Natural killer cell (primary cell): Measurements from ENCODE around the gene ELFN1. TPM values are rescaled to one million over a fixed set of nuclear protein-coding genes. Genes with fewer than 3 reads are reported as not detected.

Source experiments
- ATAC-seq, 3 donors: fragments of 150-1000 bp in 2 of 3; fragments of 200-7000 bp in 1 of 3; cut with Tn5 transposase; 1 replicate in 1 of 3; 2 replicates in 2 of 3; pipeline ENCODE4 v1.10.0; 2021; ENCODE audit warnings: mild to moderate bottlenecking in 2 of 3, moderate library complexity in 2 of 3
- DNase-seq, 2 donors: peaks; one replicate each; pipeline versions ENCODE4 v3.0.0 to v3.0.0-alpha.2; 2013 to 2021; ENCODE audit warnings: mixed read lengths in 1 of 2
- H3K27ac ChIP-seq: one replicate; pipeline ENCODE4 v1.5.1; 2013; ENCODE audit warnings: mild to moderate bottlenecking, low read length
- H3K27me3 ChIP-seq: one replicate; pipeline ENCODE4 v1.6.1; 2013; ENCODE audit warnings: low read length; ENCODE audit not compliant: control insufficient read depth, insufficient read depth
- H3K36me3 ChIP-seq: one replicate; pipeline ENCODE4 v1.6.1; 2013; ENCODE audit warnings: low read length; ENCODE audit not compliant: control insufficient read depth, insufficient read depth
- H3K4me1 ChIP-seq: one replicate; pipeline ENCODE4 v1.6.1; 2013; ENCODE audit warnings: low read length; ENCODE audit not compliant: control insufficient read depth, insufficient read depth
- H3K4me3 ChIP-seq: one replicate; pipeline ENCODE4 v1.5.1; 2013; ENCODE audit warnings: low read length
- H3K9me3 ChIP-seq: one replicate; pipeline ENCODE4 v1.6.1; 2013; ENCODE audit warnings: low read length; ENCODE audit not compliant: control insufficient read depth, insufficient read depth
- H3K27ac Mint-ChIP-seq, 2 donors: one replicate each; pipeline ENCODE4 v1.8.0; 2022; ENCODE audit warnings: mild to moderate bottlenecking in 2 of 2, mixed read lengths in 2 of 2, moderate library complexity in 1 of 2
- H3K27me3 Mint-ChIP-seq, 2 donors: one replicate each; pipeline ENCODE4 v1.8.0; 2022; ENCODE audit warnings: low read depth in 2 of 2, mixed read lengths in 2 of 2
- H3K36me3 Mint-ChIP-seq: one replicate; pipeline ENCODE4 v1.8.0; 2022; ENCODE audit warnings: mixed read lengths
- H3K4me1 Mint-ChIP-seq, 2 donors: one replicate each; pipeline ENCODE4 v1.8.0; 2022; ENCODE audit warnings: mixed read lengths in 2 of 2
- H3K4me3 Mint-ChIP-seq: one replicate; pipeline ENCODE4 v1.8.0; 2022; ENCODE audit warnings: mild to moderate bottlenecking, moderate library complexity, mixed read lengths
- H3K9me3 Mint-ChIP-seq, 2 donors: one replicate each; pipeline ENCODE4 v1.8.0; 2022; ENCODE audit warnings: mixed read lengths in 2 of 2
- WGBS: methylation state at CpG from one replicate; pipeline ENCODE4 v1.1.7; 2013; ENCODE audit warnings: missing lambda C conversion rate; ENCODE audit not compliant: insufficient coverage; 5-methylcytosine and 5-hydroxymethylcytosine counted together
- intact Hi-C: fragments of 100-400 bp; cut with micrococcal nuclease; formaldehyde crosslinking; loops from one replicate; pipeline ENCODE4 v1.14.2; 2022
- total RNA-seq, 4 donors: library from RNA; stranded (reverse); fragments of 120-200 nt in 1 of 4; gene quantifications; one replicate each; pipeline versions ENCODE4 v1.2.3 to v1.2.4, GENCODE V29; 2013 to 2022
- TF ChIP-seq, protein P1 (sequence below): fragments of 200-600 bp; IDR thresholded peaks from one replicate; pipeline ENCODE4 v1.8.0; 2022; ENCODE audit warnings: antibody characterized with exemption

ELFN1 gene
- total RNA-seq, 3 donors from 2014 or later (not counting 1 experiment from before 2014, with no cell fraction given), result 0.30 to 0.45 TPM; not detected in 1

DNA sequence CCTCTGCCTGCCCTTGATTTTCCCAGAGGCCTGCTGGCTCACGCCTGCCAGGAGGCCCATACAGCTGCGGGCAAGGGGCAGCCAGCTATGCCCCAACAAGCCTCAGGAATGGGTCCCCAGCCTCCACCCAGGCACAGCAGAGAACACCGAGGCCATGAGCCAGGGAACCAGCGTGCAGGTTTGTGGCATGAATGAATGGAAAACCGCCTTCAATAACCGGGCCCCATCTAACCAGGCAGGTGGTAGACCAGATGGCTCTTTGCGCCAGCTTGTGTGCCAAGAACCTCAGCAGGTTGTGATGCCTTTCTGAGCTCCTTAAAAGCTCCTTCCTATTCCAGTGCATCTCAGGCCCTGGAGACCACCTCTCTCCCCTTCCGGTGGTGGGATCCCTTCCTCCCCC, 50.2 kb downstream of the ELFN1 start:
- H3K36me3 ChIP-seq, result no peaks in the 10 kb centered on the region
- WGBS, result 91% methylated on average over 8 of the region's 8 CpGs
- no peaks in the 10 kb centered on the region for H3K4me1 ChIP-seq

GRCh38 chr7:1721047-1721690, 51.1 kb downstream of the ELFN1 start:
- Histone ChIP-seq H3K27me3 (no peaks in the 10 kb centered on the region), H3K4me3 (no peak overlapping the region), H3K9me3 (no peaks in the 10 kb centered on the region), H3K4me1 (no peaks in the 10 kb centered on the region), H3K36me3 (no peaks in the 10 kb centered on the region), H3K27ac (no peak overlapping the region)
- no peak overlapping the region for H3K4me3 Mint-ChIP-seq
- intact Hi-C loops, result no loop called here
- H3K27me3 Mint-ChIP-seq, result peaks cover 0 to 15% of the 10 kb centered on the region in 2 donors
- H3K27ac Mint-ChIP-seq, result no peak overlapping the region
- 86% methylated on average over 14 of the region's 14 CpGs for WGBS
- H3K4me1 Mint-ChIP-seq, result no peaks in the 10 kb centered on the region
- no peak for ATAC-seq
- no peaks in the 10 kb centered on the region for H3K36me3 Mint-ChIP-seq
- H3K9me3 Mint-ChIP-seq, result no peaks in the 10 kb centered on the region
- TF ChIP-seq, protein P1, sequence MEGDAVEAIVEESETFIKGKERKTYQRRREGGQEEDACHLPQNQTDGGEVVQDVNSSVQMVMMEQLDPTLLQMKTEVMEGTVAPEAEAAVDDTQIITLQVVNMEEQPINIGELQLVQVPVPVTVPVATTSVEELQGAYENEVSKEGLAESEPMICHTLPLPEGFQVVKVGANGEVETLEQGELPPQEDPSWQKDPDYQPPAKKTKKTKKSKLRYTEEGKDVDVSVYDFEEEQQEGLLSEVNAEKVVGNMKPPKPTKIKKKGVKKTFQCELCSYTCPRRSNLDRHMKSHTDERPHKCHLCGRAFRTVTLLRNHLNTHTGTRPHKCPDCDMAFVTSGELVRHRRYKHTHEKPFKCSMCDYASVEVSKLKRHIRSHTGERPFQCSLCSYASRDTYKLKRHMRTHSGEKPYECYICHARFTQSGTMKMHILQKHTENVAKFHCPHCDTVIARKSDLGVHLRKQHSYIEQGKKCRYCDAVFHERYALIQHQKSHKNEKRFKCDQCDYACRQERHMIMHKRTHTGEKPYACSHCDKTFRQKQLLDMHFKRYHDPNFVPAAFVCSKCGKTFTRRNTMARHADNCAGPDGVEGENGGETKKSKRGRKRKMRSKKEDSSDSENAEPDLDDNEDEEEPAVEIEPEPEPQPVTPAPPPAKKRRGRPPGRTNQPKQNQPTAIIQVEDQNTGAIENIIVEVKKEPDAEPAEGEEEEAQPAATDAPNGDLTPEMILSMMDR, result no peak
- DNase-seq, result no peak

More for the DNA sequence above, 50.2 kb downstream of the ELFN1 start:
- DNase-seq (peak in 1 of 2 donors; percentile 22), ATAC-seq (no peak)
- Mint-ChIP-seq H3K4me1 (no peaks in the 10 kb centered on the region), H3K36me3 (no peaks in the 10 kb centered on the region), H3K27ac (no peak overlapping the region), H3K9me3 (no peaks in the 10 kb centered on the region), H3K4me3 (no peak overlapping the region), H3K27me3 (peaks cover 0 to 16% of the 10 kb centered on the region in 2 donors)
- intact Hi-C loops, result no loop called here
- H3K27me3 ChIP-seq, result no peaks in the 10 kb centered on the region
- H3K4me3 ChIP-seq, result no peak overlapping the region
- no peaks in the 10 kb centered on the region for H3K9me3 ChIP-seq
- no peak overlapping the region for H3K27ac ChIP-seq
- TF ChIP-seq, protein P1, result no peak

GRCh38 chr7:1723254-1723653, 53.2 kb downstream of the ELFN1 start:
- 98% methylated on average over 13 of the region's 13 CpGs for WGBS
- intact Hi-C loops, result no loop called here
- ATAC-seq (no peak), DNase-seq (no peak)
- TF ChIP-seq, protein P1, result no peak
- H3K9me3 ChIP-seq, result no peaks in the 10 kb centered on the region
- no peaks in the 10 kb centered on the region for H3K27me3 ChIP-seq
- Mint-ChIP-seq H3K9me3 (no peaks in the 10 kb centered on the region), H3K27me3 (peaks cover 0 to 4% of the 10 kb centered on the region in 2 donors), H3K4me1 (no peaks in the 10 kb centered on the region), H3K36me3 (no peaks in the 10 kb centered on the region), H3K4me3 (no peak overlapping the region), H3K27ac (no peak overlapping the region)
- no peak overlapping the region for H3K4me3 ChIP-seq
- no peaks in the 10 kb centered on the region for H3K36me3 ChIP-seq
- no peak overlapping the region for H3K27ac ChIP-seq
- no peaks in the 10 kb centered on the region for H3K4me1 ChIP-seq
